NCI-H510A treated with DMSO at 0.1 percent for 48 hours (cell line): ENCODE results near the gene PPM1K.
"Not testable (repeated sequence)": the region's sequence is repeated elsewhere in the genome, so short reads cannot be mapped to it uniquely, and the experiment has no call there.

Experiments
- DNase-seq: peaks from one replicate; lab custom pipeline; 2025; lab: John Stamatoyannopoulos, UW

Gene PPM1K

DNA sequence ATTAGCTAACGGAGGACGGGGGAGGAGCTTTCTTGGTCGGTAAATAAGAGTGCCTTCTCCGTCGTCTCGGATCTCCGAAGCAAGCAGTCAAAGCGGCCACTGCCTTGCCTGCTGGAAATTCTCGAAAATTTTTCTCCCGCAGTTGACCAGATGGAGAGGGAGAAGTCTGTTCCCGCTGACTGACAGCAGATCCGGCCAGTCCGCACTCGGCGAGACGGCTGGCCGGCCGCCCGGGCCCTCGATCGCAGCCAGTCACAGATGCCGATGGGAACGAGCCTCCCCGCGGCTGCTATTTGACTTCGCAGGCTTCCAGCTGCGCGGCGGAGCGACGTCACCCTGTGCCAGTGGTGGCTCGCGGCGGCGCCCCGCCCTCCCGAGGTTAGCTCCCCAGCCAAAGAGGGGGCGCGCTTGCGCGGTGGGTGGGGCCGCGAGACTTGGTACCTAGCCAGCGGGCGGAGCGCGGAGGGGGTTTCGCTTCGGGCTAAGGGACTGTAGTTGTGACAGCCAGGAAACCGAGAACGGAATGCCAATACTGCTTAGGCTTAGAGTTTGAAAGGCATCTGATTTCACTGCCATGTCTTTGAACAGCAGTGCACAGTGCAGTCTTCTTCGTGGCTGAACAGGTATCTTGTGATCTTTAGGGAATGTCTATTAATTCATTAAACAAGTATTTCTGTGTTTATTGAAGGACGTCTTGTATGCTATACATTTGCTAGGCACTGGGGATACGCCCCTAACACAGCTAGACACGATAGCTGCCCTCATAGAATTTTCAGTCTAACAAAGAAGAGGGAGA, at the start of gene PPM1K:
Gene PPM1K (minus strand): TSS at position 123 of the 796 bp plus-strand sequence. CDS start 5,978 bp downstream, outside the sequence.
- peak; percentile 97 for DNase-seq

DNA sequence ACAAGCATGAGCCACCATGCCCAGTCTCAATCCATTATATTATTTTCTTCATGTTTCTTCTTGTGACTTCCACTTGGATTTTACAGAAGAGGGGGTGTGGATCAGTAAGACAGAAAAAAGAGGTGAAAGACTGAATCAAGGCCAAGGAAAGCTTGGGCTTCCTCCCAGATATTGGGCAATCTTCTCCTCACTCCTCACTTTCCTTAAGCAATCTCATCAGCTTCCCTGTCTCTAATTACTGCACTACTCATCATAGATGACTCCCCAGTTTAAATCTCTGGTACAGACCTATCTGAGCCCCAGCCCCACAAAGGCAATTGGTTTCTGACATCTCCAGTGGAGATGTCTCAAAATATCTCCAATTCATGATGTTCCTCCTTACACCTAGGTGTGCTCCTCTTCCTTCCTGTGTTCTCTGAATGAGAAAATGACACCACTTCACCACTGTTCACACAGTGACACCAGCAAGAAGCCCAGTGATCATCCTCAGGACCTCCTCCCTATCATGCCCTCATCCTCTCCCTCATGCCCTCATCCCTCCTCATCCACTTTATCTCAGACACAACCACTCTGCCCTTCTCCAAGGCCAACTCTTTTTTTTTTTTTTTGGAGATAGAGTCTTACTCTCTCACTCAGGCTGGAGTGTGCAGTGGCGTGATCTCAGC, 49.5 kb upstream of the PPM1K start:
- DNase-seq: no peak

DNA sequence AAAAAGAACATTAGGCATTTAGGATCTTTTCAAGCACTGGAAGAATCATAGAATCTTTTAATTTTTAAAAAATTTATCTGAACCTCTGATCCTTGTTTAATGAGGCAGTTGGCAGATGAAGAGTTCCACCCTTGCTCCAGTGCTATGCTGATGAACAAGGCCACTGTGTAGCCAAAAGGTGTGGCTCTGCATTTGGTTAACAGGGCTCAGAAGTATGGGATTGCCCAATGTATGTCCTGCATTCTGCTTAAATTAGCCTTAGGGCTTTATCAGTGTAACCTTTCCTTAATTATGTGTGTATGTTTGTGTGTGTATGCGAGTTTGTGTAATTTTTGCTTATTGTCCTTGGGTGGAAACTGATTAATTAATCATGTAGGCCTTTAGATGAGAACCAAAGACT, 43.3 kb upstream of the PPM1K start:
- DNase-seq: no peak

DNA sequence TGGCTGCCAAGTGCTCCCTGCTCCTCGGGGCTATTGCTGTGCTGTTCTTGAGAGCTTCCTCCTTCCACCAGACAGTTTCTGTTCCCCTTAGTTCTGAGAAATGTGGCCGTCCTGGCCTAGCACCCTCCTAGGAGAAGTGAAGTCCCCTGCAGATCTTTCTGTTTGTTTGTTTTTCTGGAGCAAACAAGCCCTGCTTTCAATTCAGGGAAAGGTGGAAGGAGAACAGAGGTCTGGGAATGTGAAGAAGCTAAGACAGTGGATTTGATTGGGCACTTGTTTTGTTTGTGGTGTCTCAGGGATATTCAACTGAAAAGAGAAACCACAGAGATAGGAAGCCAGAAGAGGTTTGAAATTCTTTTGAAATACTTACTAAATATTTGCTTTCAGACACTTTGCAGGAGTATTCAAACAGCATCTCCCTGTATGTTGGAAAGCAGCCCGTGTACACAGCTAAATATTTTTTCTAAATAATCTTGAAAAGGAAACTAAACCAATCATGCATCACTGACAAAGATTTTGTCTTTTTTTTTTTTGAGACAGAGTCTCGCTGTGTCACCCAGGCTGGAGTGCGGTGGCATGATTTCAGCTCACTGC, 36.5 kb upstream of the PPM1K start:
- DNase-seq: no peak

DNA sequence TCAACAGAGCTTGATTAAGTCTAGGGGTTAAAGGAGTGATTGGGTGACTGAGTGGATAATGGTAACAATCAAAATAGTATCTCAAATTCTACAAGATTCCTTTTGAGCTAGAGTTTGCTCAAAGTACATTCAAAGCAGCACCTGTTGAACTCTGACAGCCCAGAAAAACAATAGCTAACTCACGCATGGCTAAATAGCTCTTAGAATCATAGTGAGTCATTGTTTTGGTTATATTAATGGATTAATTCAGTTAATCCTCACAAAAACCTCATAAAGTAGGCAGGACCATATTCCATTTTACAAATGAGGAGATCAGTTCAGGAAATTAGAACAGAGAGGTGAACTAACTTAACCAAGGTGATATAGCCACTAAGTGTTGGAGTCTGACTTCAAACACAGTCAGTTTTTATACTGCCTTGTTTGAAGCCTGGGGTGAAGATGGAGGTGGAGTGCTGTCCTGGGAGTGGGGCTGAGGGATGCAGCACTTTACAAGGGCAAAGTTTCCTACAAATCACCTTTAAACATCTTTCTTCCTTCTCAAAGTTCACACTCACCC, 35.9 kb upstream of the PPM1K start:
- no peak for DNase-seq

DNA sequence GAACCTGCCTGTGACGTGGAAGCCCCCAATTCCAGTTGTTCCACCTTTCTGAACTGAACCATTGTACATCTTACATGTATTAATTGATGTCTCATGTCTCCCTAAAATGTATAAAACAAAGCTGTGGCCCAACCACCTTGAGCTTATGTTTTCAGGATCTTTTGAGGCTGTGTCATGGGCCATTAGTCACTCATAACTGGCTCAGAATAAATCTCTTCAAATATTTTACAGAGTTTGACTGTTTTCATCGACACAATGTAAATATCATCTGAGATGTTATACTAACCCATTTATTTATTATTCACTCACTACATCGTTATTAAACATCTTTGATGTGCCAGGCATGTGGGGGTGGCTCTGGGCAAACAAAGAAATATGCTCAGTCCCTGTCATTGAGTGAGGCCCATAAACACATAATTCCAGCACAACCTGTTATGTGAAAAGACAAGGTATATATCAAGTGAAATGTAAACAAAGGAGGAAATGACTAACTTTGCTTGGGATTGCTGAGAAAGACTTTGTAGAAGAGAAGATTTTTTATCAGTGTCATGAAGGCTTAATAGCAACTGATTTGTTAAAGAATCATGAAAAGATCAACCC, 34.5 kb upstream of the PPM1K start:
- peak; percentile 6 for DNase-seq

DNA sequence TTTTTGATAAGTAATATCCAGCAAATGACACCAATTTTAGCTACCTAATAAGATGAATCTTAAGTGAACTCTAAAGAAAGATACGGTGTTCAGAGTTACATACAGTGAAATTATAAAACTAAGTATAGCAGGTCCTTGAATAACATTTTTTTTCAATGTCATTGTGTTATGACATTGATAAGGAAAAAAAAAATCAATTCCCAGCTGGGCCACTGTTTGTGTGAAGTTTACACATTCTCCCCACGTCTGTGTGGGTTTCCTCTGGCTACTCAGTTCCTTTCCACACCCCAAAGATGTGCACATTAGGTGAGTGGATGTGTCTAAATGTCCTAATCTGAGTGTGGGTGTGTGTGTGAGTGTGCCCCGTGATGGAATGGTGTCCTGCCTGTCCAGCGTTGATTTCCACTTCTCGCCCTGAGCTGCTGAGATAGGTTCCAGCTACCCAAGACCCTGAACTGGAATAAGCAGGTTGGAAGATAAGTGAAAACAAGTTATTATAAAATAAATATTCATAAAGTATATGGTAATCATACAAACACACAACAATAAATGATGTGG, 31.2 kb upstream of the PPM1K start:
- DNase-seq: no peak

DNA sequence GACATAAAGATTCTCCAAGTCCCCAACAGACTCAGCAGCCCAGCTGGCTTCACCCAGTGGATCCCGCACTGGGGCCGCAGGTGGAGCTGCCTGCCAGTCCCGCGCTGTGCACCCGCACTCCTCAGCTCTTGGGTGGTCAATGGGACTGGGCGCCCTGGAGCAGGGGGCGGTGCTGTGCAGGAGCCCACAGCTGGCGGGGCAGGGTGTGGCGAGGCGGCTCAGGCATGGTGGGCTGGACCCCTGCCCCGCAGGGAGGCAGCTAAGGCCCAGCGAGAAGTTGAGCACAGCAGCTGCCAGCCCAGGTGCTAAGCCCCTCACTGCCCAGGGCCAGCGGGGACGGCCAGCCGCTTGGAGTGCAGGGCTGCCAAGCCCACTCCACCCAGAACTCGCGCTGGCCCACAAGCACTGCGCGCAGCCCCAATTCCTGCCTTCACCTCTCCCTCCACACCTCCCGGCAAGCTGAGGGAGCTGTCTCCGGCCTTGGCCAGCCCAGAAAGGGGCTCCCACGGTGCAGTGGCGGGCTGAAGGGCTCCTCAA, 28.8 kb upstream of the PPM1K start:
- DNase-seq: not testable (repeated sequence)

DNA sequence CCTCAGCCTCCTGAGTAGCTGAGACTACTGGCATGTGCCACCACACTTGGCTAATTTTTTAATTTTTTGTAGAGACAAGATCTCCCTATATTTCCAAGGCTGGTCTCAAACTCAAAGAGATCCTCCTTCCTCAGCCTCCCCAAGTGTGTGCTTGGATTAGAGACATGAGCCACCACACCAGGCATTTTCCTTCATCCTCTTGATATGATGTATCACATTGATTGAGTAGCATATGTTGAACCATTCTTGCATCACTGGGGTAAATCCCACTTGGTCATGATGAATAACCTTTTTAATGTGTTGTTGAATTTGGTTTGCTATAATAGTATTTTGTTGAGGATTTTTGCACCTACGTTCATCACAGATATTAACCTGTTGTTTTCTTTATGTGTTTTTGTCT, 24.2 kb upstream of the PPM1K start:
- no peak for DNase-seq

DNA sequence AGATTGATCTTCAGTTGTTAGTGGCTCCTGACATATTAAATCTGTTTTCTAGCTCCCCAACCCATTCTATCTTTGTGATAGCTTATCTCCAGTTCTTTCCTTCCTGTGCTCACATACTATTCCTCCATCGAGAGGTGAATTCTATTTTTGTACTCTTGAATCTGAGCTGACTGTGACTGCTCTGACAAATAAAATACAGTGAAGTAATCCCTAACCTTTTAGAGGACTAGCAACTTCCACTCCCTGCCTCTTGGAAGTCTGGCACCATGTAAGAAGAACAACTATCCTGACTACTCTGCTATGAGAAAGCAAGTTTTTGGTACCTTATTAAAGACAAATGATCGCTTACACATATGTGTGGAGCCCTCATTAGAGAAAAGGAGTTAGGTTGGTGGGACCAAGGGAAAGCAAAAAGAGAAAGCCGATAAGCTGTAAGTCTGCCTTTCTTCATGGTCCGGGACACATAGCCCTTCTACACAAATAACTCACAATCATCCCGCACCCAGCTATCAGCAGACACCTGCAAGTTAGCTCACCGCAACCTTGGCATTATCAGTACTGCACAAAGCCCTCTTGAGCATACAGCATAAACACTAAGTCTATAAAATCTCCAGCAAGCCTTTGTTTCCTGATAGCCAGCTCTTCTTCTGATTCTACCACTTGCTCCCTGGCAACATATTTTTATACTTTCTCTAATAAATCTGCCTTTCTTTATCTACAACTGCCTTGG, 13.5 kb upstream of the PPM1K start:
- no peak for DNase-seq

DNA sequence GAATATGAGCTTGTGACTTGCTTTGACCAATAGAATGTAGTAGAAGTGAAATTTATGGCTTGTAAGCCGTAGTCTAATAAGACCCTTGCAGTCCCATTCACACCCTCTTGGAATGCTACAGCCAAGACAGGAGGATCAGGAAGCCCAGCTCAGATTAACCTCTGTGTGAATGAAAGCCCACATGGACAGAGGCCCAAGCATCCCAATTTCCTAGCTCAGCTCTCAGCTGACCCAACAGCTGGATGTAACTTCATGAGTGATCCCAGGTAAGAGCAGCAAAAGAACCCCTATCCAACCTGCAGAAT, 12.8 kb upstream of the PPM1K start:
- DNase-seq: no peak

DNA sequence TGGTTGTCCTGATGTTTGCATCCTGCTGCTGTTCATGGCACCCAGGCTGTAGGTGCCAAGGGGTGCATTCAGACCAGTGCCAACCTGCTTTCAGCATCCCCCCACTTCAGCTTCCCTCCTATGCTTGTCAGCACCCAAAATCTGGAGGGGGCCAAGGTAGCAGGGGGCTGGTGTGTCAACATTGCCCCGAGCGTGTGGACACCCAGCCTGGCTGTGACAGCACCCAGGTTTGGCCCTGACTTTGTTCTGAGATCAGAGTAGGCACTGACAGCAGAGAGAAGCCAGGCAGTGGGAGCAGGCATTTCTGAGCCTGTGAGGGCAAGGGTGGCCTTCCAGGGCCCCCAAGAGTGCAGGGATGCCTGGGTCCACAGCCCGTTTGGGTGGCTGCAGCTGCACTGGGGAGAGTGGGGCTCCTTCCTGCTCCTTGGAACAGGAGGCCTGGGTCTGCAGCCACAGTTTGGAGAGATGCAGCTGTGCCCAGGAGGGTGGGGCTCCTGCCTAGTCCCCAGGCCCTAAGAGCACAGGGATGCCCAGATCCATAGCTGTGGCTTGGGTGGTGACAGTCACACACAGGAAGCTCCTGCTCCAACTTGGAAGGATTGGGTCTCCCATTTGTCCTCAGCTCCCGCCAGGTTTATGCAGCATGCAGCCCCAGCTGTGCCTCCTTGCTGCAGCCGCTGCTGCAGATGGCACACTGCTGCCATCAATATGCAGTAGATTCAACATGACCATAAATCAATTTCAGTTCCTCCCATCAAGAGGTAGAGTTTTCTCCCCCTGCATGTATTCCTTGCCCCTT, 12.3 kb upstream of the PPM1K start:
- no peak for DNase-seq

DNA sequence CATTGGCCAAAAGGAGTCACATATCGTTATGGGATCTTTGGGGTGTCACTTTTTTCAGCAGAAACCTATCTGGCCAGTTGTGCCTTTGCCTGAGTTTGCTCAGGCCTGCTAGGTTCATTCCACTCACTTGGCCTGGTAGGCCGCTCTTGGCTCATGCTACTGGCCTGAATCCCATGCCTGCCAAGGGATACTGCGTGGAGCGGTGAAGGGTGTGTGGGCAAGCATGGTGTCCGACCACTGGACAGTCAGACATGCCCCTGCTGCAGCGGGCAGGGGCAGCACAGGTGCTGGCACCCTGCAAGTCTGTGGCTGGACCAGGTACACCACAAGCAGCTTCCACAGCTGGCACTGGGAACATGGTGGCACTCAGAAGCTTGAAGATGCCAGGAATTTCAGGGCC, 11.3 kb upstream of the PPM1K start:
- no peak for DNase-seq

DNA sequence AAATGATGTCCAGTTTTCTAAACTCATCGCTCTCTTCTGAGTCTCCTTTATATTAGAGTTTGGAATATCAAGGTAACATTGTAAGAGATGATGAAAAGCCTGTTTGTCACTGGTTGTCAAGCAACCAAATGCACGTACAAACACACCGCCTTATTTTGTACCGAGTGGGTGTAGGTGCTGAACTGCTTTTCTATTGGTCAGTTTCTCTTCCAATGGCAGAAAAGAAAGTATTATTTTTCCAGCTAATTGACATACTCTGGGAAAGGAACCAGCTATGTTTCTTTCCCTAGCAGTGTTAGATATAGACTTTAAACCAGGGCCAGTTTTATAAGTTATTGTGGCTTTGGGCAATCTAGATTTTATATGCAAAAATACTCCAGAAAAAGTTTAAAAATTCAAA, 6.6 kb upstream of the PPM1K start:
- peak; percentile 2 for DNase-seq

DNA sequence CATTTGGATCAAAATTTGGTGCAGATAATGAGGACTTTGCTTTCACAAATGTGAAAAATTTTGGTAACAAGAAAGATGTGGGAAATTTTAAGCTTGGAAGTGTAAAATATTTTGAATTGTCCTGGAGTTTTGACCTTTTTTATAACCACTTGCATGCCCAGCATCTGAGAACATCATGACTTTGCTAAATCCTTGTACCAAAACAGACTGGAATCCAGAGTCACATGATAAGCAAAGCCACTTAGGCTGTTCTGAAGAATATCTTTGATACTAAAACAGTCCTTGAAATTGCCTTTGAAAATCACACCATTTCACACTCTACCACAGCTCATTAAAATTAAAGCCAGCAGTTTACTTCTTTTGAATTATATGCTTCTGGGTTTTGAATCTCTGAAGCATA, 2.5 kb upstream of the PPM1K start:
- DNase-seq: no peak

DNA sequence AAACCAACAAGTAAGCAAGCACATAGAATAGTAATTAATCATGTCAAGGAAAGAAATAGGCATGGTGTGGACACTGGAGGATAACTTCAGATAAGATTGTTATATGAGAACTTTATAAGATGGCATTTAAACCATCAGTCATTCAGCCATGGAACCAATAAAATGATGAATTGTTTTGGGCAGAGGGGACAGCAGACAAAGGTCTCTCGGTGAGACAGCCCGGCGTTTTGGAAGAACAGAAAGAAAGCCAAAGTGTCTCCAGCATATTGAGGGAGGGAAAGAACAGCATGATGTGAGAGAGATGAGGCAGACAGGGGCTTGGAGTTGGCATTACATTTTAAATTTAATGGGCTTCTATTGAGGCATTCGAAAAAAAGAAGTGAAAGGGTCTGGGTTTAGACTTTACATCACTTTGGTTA, 883 bp upstream of the PPM1K start:
- DNase-seq: no peak

DNA sequence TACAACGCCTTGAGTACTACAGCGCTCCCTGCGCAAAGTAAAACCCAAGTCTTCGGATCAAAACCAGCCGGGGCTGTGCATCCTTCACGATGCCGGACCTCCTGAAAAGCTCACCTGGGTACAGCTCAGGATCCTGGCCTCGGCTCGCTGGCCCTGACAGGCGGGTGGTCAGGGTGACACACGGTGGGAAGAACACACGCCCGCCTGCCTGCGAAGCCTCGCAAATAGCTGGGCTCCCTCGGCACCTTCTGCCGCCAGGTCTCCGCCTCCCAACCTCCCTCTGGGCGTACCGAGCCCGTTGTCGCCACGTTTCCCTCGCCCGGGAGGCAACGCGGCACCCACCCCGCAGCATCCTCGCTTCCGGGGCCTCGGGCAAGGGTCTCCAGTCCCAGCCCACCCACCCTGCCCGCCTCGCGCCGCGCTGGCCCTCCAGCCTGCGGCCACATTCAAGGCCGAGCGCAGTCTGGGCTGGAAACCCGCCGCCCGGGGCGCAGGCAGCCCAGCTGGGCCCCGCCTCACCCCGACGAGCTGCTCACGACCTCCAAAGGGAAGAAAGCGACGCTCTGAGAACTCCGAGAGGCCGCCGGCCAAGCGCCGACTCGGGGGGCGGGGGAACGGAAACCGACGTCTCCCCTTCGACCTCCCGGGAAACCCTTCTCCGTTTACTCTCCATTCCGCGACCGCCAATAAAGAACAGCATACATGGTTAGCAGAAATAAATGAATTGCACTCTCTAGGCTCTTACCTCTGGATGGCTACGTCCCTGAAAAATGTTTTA, 511 bp downstream of the PPM1K start:
- peak; percentile 64 for DNase-seq

DNA sequence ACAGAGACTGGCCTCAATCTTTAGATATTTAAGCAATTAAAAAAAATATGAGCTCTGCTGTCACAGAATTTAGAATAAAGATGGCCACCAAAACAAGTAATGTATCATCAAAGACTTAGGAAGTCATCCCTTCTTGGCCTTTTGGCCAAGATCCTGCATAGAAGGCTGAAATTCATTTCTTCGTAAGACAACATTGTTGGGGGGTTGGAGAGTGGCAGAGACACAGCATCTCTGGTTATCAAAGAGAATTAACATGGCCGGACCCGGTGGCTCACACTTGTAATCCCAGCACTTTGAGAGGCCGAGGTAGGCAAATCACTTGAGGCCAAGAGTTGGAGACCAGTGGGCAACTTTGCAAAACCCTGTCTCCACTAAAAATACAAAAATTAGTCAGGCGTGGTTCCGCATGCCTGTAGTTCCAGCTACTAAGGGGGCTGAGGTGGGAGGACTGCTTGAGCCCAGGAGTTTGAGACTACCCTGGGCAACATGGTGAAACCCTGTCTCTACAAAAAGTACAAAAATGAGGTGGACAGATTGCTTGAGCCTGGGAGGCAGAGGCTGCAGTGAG, 4.0 kb downstream of the PPM1K start:
- no peak for DNase-seq

DNA sequence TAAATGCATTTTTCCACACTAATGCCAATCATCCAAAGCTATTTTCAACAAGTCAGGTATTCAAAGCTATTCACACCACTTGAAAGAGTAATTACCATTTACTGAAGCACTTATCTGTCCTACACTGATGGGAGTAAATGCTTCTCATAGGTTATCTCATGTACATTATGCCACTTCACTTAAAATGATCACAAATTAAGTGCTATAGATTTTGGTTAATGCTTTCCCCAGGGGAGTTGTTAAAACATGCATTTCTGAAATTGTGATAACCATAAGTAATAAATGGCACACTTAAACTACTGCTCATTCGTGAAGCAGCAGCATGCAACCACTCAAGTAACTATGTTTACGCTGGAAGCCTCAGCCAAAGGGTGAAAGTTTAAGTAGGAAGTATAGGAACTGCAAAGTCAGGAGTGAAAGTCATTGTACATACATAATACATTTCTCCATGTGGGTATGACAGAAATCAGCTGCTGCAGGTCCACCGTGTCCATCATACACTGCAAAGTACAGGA, 6.6 kb downstream of the PPM1K start:
- DNase-seq: no peak
